ENCODE measurements around the gene UHMK1. TPM values are rescaled to one million over a fixed set of nuclear protein-coding genes. Genes with fewer than 3 reads are reported as not detected.

Gene UHMK1
- total and polyA plus RNA-seq, 2 of the 4 experiments (the other 2 are of a cell fraction), result 15.6 to 57.9 TPM

DNA sequence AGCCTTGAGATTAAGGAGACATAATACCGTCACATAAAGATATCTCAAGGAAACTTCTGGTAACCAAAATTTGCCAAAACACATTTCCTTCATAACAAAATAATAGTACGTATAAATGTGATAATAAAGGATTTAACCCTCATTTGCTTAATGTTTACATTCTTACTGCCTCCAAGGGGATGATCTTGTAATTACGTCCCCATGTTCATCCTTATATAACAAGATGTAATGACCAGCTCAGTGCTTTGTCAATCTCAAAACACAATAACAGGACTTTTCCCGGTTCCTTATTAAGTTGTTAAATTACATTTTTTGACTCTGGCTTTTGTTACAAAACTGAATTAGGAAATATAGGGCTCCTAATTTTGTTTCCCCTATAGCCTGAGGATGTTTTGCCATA lies 41.3 kb upstream of the UHMK1 start:
- Histone ChIP-seq H3K9me1 (ENCODE audit: insufficient read depth, low read length) (no peaks in the 10 kb centered on the region), H3K9me3 (ENCODE audit: control insufficient read depth, insufficient read depth, low read length) (no peaks in the 10 kb centered on the region), H3K27ac (ENCODE audit: insufficient read depth, low read length) (no peak overlapping the region), H4K8ac (ENCODE audit: low read depth in 2 of 2, low read length in 2 of 2) (no peak overlapping the region), H3K4me3 (ENCODE audit: insufficient read depth, low read depth, low read length) (no peak overlapping the region), H3K9ac (ENCODE audit: low read depth, low read length) (no peak overlapping the region), H3K56ac (ENCODE audit: extremely low read depth, insufficient read depth, low read length) (no peak overlapping the region), H4K20me1 (ENCODE audit: insufficient read depth, low read length) (no peaks in the 10 kb centered on the region), H2BK20ac (ENCODE audit: low read depth, low read length) (no peak overlapping the region), H3K4ac (ENCODE audit: low read depth, low read length) (no peak overlapping the region), H2BK120ac (ENCODE audit: low read depth, low read length) (no peak overlapping the region), H3K18ac (ENCODE audit: low read depth, low read length) (no peak overlapping the region), H3K23ac (ENCODE audit: low read depth, low read length) (no peak overlapping the region), H3K79me1 (ENCODE audit: low read depth in 1 of 2, low read length in 2 of 2) (no peaks in the 10 kb centered on the region), H2AFZ (replicated peaks; ENCODE audit: low read length, poor library complexity) (no peak overlapping the region), H2AK5ac (ENCODE audit: low read depth, low read length) (no peak overlapping the region), H4K5ac (ENCODE audit: low read depth, low read length) (no peak overlapping the region), H3K14ac (replicated peaks; ENCODE audit: low read depth, low read length) (no peak overlapping the region), H2AK9ac (replicated peaks; ENCODE audit: low read depth, low read length, poor library complexity) (no peak overlapping the region), H2BK15ac (ENCODE audit: low read depth, low read length) (no peak overlapping the region), H3K27me3 (ENCODE audit: control insufficient read depth, insufficient read depth, low read length) (no peaks in the 10 kb centered on the region), H4K91ac (ENCODE audit: insufficient read depth, low read depth, low read length) (no peak overlapping the region), H3K4me1 (ENCODE audit: control insufficient read depth, insufficient read depth, low read length) (no peaks in the 10 kb centered on the region), H3K4me2 (ENCODE audit: low read depth, low read length) (no peak overlapping the region), H3K36me3 (ENCODE audit: control insufficient read depth, insufficient read depth, low read length) (no peaks in the 10 kb centered on the region), H2BK5ac (ENCODE audit: low read depth, low read length, poor library complexity, severe bottlenecking) (no peak overlapping the region)
- in situ Hi-C loops (cut with MboI; ENCODE audit: low sequenced_read_pairs) (no loop called here), dilution Hi-C loops (cut with HindIII; ENCODE audit: low sequenced_read_pairs, unreplicated experiment) (no loop called here), intact Hi-C loops (cut with micrococcal nuclease) (no loop called here)
- POLR2A ChIA-PET (ENCODE audit: unreplicated experiment), result no interaction called here
- no CpG with 5 or more reads among the region's 4 CpGs for WGBS, 2 experiments (ENCODE audit: extremely low coverage in 2 of 2, insufficient read length in 1 of 2)
- no TSS peak for BruUV-seq (replicated peaks)
- ATAC-seq (ENCODE audit: low read depth), result no peak
- TF ChIP-seq, protein P1, sequence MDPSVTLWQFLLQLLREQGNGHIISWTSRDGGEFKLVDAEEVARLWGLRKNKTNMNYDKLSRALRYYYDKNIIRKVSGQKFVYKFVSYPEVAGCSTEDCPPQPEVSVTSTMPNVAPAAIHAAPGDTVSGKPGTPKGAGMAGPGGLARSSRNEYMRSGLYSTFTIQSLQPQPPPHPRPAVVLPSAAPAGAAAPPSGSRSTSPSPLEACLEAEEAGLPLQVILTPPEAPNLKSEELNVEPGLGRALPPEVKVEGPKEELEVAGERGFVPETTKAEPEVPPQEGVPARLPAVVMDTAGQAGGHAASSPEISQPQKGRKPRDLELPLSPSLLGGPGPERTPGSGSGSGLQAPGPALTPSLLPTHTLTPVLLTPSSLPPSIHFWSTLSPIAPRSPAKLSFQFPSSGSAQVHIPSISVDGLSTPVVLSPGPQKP (IDR thresholded peaks at IDR 0.05; ENCODE audit: borderline replicate concordance, low read depth, low read length), result no peak
- TF ChIP-seq SMC3 (IDR thresholded peaks at IDR 0.05; ENCODE audit: low read depth, low read length), result no peak
- TF ChIP-seq CHD1 (IDR thresholded peaks at IDR 0.05; ENCODE audit: low read depth, low read length), result no peak
- no peak for TF ChIP-seq RCOR1 (IDR thresholded peaks at IDR 0.05; ENCODE audit: insufficient replicate concordance, low read length)
- CTCF ChIA-PET, result interaction anchor here (0.8 kb wide), 1 partner anchor 11 kb away, joined by 3 read pairs; no protein-coding TSS in a partner anchor
- no peak for DNase-seq

All from IMR-90 (cell line).